Stomach (tissue), 9 donors: ENCODE measurements around the gene DENND2C. TPM values are rescaled to one million over a fixed set of nuclear protein-coding genes. Genes with fewer than 3 reads are reported as not detected.

Source experiments
- DNase-seq, 2 donors: peaks; one replicate each; pipeline versions ENCODE4 v3.0.0 to v3.0.0-alpha.2; 2013 to 2019
- H3K27ac ChIP-seq, 5 donors: fragments of 200-600 bp in 4 of 5; sonication (generic) in 4 of 5; one replicate each; pipeline ENCODE4 v1.5.1; 2013 to 2019; ENCODE audit warnings: mild to moderate bottlenecking in 1 of 5, moderate library complexity in 1 of 5
- H3K27me3 ChIP-seq, 3 donors: fragments of 200-600 bp; sonication (generic); one replicate each; pipeline ENCODE4 v1.5.1; 2017 to 2019; ENCODE audit warnings: mixed run types in 1 of 3
- H3K36me3 ChIP-seq, 4 donors: fragments of 200-600 bp; sonication (generic); 1 replicate in 3 of 4; 2 replicates in 1 of 4; pipeline ENCODE4 v1.5.1; 2016 to 2019
- H3K4me1 ChIP-seq, 4 donors: fragments of 200-600 bp; sonication (generic); one replicate each; pipeline ENCODE4 v1.5.1; 2016 to 2019
- H3K4me3 ChIP-seq, 4 donors: fragments of 200-600 bp; sonication (generic) in 3 of 4; one replicate each; pipeline ENCODE4 v1.5.1; 2016 to 2019; ENCODE audit warnings: mild to moderate bottlenecking in 1 of 4
- H3K9me3 ChIP-seq, 4 donors: fragments of 200-600 bp; sonication (generic); one replicate each; pipeline ENCODE4 v1.5.1; 2016 to 2019
- CTCF ChIP-seq, 7 experiments: fragments of 450-650 bp in 4 of 7; fragments of 200-600 bp in 3 of 7; sonication (generic) in 3 of 7; IDR thresholded peaks; one replicate each; pipeline ENCODE4 v1.5.1; 2016 to 2019; ENCODE audit warnings: antibody characterized with exemption in 7 of 7, control low read depth in 2 of 7, mild to moderate bottlenecking in 1 of 7
- EP300 ChIP-seq: sonication (generic); formaldehyde crosslinking; IDR thresholded peaks from one replicate; pipeline ENCODE4 v1.6.1; 2017; ENCODE audit warnings: antibody characterized with exemption
- POLR2A ChIP-seq, 4 donors: fragments of 450-650 bp; IDR thresholded peaks; one replicate each; pipeline ENCODE4 v1.6.1; 2016; ENCODE audit warnings: antibody characterized with exemption in 4 of 4, control low read depth in 2 of 4, mild to moderate bottlenecking in 1 of 4, moderate library complexity in 1 of 4
- POLR2AphosphoS5 ChIP-seq, 3 donors: sonication (generic); formaldehyde crosslinking; IDR thresholded peaks; one replicate each; pipeline ENCODE4 v1.6.1; 2016; ENCODE audit warnings: antibody characterized with exemption in 3 of 3
- WGBS, 5 donors: extraction: QIAGEN DNeasy Blood & Tissue Kit in 3 of 5; methylation state at CpG; one replicate each; pipeline versions ENCODE4 v1.1.5 to v1.1.7; 2013 to 2018; 5-methylcytosine and 5-hydroxymethylcytosine counted together
- intact Hi-C: fragments of 100-400 bp; cut with DNase I; formaldehyde crosslinking; loops from one replicate; pipeline ENCODE4 v1.15.1; 2023; ENCODE audit warnings: low total_unique reads
- polyA plus RNA-seq, 3 donors: library from polyadenylated mRNA; stranded (reverse); fragments of 200-250 nt; gene quantifications; one replicate each; pipeline ENCODE4 v1.2.3, GENCODE V29; 2013
- total RNA-seq, 5 donors: library from RNA; depleted of rRNA; stranded (reverse); fragments of >200 nt; gene quantifications; one replicate each; pipeline versions ENCODE4 v1.1.0 to v1.2.3, GENCODE V29; 2014 to 2016
- donor health status: healthy with polysubstance abuse.
- donor health status: Bipolar disorder and iron deficiency.
- donor health status: healthy.

DENND2C gene
- total and polyA plus RNA-seq, 8 donors: 0.89 to 7.3 (median 2.7) TPM

GRCh38 chr1:114668784-114669561, 876 bp downstream of the DENND2C start:
- peak in 1 of 2 donors; percentile 31 for DNase-seq
- WGBS, 5 donors: 28 to 39% (median 35%) methylated on average over 13 of the region's 13 CpGs
- no peaks in the 10 kb centered on the region for H3K9me3 ChIP-seq
- no peaks in the 10 kb centered on the region for H3K36me3 ChIP-seq
- TF ChIP-seq CTCF (IDR thresholded peaks at IDR 0.05) (no peak), POLR2A (IDR thresholded peaks at IDR 0.05) (no peak), POLR2AphosphoS5 (IDR thresholded peaks at IDR 0.05) (no peak), EP300 (no peak)
- peak overlapping the region; percentile 61 to 86 (median 64) for H3K4me3 ChIP-seq
- intact Hi-C loops: no loop called here
- H3K27ac ChIP-seq: peak overlapping the region in 4 of 5 donors; percentile 78 to 89 (median 83)
- peaks cover 6 to 23% (median 13%) of the 10 kb centered on the region in 4 donors for H3K4me1 ChIP-seq
- no peaks in the 10 kb centered on the region for H3K27me3 ChIP-seq

GRCh38 chr1:114668373-114668772, 1.5 kb downstream of the DENND2C start:
- H3K9me3 ChIP-seq: no peaks in the 10 kb centered on the region
- H3K4me1 ChIP-seq: peaks cover 6 to 23% (median 13%) of the 10 kb centered on the region in 4 donors
- 69 to 82% (median 78%) methylated on average over 4 of the region's 4 CpGs for WGBS, 5 donors
- H3K27ac ChIP-seq: no peak overlapping the region
- intact Hi-C loops: no loop called here
- no peak for TF ChIP-seq POLR2AphosphoS5 (IDR thresholded peaks at IDR 0.05)
- no peak for TF ChIP-seq CTCF (IDR thresholded peaks at IDR 0.05)
- no peak for TF ChIP-seq POLR2A (IDR thresholded peaks at IDR 0.05)
- TF ChIP-seq EP300: no peak
- peak overlapping the region in 1 of 4 donors; percentile 86 for H3K4me3 ChIP-seq
- no peaks in the 10 kb centered on the region for H3K27me3 ChIP-seq
- DNase-seq: peak in 1 of 2 donors; percentile 3
- no peaks in the 10 kb centered on the region for H3K36me3 ChIP-seq

- TF ChIP-seq POLR2A (IDR thresholded peaks at IDR 0.05) (no peak), EP300 (no peak), POLR2AphosphoS5 (IDR thresholded peaks at IDR 0.05) (no peak), CTCF (IDR thresholded peaks at IDR 0.05) (no peak)
- H3K27ac ChIP-seq: no peak overlapping the region
- no peaks in the 10 kb centered on the region for H3K27me3 ChIP-seq
- H3K9me3 ChIP-seq: no peaks in the 10 kb centered on the region
- peaks cover 6 to 23% (median 13%) of the 10 kb centered on the region in 4 donors for H3K4me1 ChIP-seq
- intact Hi-C loops: no loop called here
- no peaks in the 10 kb centered on the region for H3K36me3 ChIP-seq
- WGBS, 5 donors: 82 to 91% (median 87%) methylated on average over 3 of the region's 3 CpGs
- H3K4me3 ChIP-seq: no peak overlapping the region
- no peak for DNase-seq
Measured at GRCh38 chr1:114666954-114667353, 2.9 kb downstream of the DENND2C start.

GRCh38 chr1:114660238-114660637, 9.6 kb downstream of the DENND2C start:
- Histone ChIP-seq H3K27me3 (no peaks in the 10 kb centered on the region), H3K4me1 (no peaks in the 10 kb centered on the region), H3K9me3 (no peaks in the 10 kb centered on the region), H3K4me3 (no peak overlapping the region), H3K36me3 (no peaks in the 10 kb centered on the region), H3K27ac (no peak overlapping the region)
- peak in 1 of 2 donors; percentile 1 for DNase-seq
- intact Hi-C loops: no loop called here
- WGBS, 5 donors: 9 to 38% (median 25%) methylated on average over 2 of the region's 2 CpGs
- TF ChIP-seq EP300 (no peak), CTCF (IDR thresholded peaks at IDR 0.05) (no peak), POLR2AphosphoS5 (IDR thresholded peaks at IDR 0.05) (no peak), POLR2A (IDR thresholded peaks at IDR 0.05) (no peak)
